AG09309 (cell line): Measurements from ENCODE around the gene EVPL.

ENCODE experiments used
- DNase-seq: peaks from one replicate; pipeline ENCODE4 v3.0.0-alpha.2; 2010; ENCODE audit warnings: low read depth
- H3K4me3 ChIP-seq: 2 replicates; pipeline ENCODE4 v1.5.1; 2011; ENCODE audit warnings: mild to moderate bottlenecking, low read depth, low read length, moderate library complexity; ENCODE audit not compliant: control insufficient read depth
- TF ChIP-seq, protein P1 (sequence below): IDR thresholded peaks from 2 replicates; pipeline ENCODE4 v1.5.1; 2011; ENCODE audit warnings: mild to moderate bottlenecking, low read depth, low read length, inconsistent platforms; ENCODE audit not compliant: insufficient read depth, control insufficient read depth; ENCODE audit errors: missing control alignments

EVPL gene

DNA sequence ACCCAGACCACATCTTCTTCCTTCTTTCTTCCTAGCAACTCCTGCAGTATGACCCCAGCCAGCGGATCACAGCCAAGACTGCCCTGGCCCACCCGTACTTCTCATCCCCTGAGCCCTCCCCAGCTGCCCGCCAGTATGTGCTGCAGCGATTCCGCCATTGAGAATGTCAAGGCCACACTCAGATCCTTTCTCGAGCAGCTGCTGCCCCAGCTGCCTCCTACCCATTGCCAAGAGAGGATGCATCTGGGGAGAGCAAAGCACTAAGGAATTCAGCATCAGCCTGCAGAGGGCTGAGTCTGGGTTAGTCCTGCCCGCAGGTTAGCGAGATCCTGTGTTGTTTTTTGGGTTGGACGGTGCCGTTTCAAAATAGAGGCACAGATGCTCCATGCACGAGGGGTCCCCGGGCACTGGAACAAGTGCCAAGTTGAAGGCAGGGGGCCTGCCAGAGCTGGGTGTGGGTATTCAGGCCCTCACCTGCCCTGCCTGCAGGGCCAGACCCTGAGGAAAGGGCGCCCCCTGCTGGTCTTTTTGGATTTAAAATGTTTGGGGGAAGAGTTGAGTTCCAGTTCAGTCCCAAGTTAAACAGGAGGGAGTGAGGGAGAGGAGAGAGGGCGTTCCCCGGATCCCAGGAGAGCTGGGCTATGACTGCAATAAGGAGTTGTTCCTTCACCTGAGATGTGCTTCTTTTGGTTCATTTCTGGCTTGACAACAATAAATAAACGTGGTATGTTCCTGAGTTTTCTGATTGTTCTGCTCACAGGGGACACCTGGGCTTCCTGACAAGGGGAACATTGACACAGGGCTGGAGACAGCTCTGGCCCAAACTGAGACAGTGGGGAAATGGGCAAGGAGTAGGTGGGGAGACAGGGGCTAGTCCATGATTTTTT is 21.6 kb downstream of the EVPL start:
- H3K4me3 ChIP-seq: no peak overlapping the region
- TF ChIP-seq, protein P1, sequence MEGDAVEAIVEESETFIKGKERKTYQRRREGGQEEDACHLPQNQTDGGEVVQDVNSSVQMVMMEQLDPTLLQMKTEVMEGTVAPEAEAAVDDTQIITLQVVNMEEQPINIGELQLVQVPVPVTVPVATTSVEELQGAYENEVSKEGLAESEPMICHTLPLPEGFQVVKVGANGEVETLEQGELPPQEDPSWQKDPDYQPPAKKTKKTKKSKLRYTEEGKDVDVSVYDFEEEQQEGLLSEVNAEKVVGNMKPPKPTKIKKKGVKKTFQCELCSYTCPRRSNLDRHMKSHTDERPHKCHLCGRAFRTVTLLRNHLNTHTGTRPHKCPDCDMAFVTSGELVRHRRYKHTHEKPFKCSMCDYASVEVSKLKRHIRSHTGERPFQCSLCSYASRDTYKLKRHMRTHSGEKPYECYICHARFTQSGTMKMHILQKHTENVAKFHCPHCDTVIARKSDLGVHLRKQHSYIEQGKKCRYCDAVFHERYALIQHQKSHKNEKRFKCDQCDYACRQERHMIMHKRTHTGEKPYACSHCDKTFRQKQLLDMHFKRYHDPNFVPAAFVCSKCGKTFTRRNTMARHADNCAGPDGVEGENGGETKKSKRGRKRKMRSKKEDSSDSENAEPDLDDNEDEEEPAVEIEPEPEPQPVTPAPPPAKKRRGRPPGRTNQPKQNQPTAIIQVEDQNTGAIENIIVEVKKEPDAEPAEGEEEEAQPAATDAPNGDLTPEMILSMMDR: peak; percentile 71
- DNase-seq: no peak

DNA sequence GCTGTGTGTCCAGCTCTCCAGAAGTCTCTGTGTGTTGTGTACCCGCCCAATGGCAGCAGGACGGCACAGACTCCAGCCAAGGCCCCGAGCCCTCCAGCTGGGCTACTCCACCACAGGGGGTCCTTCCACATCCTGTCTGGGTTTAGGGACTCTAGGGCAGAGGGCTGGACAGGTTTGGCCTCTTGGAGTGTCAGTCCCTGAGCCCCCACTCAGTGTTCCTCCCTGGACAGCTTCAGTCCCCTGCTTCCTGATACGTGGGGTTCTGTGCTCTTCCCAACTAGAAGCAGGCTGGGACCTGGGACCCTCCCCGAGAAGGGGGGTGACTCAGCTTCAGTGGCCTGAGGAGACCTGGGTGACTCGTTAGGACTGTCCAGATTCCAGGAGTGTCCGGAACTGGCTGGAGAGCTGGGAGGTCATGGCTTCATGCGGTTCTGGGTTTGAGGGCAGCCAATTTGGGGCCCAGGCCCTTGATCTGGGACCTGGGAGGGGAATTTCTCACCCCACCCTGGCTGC is 22.3 kb downstream of the EVPL start:
- DNase-seq: no peak

DNA sequence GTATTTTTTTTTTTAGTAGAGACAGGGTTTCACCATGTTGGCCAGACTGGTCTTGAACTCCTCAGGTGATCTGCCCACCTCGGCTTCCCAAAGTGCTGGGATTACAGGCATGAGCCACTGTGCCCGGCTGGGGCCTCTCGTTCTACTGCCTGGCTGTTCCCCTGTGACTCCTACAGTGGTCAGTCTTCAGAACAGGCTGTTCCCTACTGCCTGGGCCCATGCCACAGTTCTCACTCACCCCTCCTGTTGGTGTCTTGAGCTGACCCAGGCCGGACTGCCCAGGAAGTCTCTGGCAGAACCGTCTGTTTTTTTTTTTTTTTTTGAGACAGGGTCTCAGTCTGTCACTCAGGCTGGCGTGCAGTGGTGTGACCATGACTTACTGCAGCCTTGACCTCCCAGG is 23.2 kb downstream of the EVPL start:
- H3K4me3 ChIP-seq: no peak overlapping the region
- no peak for DNase-seq
- TF ChIP-seq, protein P1: no peak

More for the DNA sequence above, 22.3 kb downstream of the EVPL start:
- TF ChIP-seq, protein P1: no peak
- no peak overlapping the region for H3K4me3 ChIP-seq

DNA sequence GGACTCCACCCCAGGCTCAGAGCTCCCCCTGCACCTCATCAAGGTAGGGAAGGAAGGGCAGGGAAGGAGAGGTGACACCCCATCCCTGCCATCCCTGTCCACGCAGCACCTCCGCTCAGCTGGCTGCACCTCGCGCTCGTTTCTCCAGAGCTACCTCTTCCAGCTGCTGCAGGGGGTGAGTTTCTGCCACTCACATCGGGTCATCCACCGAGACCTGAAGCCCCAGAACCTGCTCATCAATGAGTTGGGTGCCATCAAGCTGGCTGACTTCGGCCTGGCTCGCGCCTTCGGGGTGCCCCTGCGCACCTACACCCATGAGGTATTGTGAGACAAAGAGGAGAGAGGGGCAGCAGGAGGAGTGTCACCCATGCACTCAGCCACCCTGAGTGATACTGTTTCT is 25.0 kb downstream of the EVPL start:
- no peak overlapping the region for H3K4me3 ChIP-seq
- DNase-seq: no peak
- TF ChIP-seq, protein P1: no peak

DNA sequence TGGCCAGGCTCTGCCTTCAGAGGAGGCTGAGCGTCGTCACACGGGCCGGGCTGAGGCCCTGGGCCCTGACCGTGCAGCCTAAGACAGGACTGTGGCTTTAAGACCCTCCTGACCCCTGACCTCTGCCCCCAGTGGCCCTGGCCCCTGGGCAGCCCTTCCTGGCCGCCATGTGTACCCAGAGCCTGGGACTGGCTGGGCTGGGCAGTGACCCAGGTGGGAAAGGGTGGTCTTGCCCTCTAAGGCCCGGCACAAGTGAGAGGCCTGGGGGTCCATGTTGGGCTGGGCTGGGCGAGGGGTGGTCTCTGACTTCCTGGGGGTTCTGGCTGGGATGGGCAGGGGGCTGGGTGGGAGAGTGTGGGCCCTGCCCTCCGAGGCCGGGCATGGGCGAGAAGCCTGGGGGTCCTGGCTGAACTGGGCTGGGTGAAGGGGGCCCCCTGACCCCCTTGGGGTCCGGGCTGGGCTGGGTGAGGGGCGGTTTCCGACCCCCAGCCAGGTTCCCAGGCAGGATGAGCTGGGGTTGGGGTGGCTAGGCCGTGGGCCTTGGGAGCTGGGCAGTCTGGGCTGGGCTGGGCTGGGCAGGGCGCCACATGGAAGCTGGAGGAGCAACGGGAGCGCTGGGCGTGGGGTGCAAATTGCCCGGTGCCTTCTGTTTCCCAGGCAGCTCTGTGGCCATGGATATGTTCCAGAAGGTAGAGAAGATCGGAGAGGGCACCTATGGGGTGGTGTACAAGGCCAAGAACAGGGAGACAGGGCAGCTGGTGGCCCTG is 26.2 kb downstream of the EVPL start, which contains the start of gene CDK3:
TSS of gene CDK3 (plus strand) at position 101 of the 767 bp plus-strand sequence. CDS start at position 672, 571 bp downstream.
- no peak for DNase-seq
- TF ChIP-seq, protein P1: no peak
- H3K4me3 ChIP-seq: no peak within 1 kb of the TSS

DNA sequence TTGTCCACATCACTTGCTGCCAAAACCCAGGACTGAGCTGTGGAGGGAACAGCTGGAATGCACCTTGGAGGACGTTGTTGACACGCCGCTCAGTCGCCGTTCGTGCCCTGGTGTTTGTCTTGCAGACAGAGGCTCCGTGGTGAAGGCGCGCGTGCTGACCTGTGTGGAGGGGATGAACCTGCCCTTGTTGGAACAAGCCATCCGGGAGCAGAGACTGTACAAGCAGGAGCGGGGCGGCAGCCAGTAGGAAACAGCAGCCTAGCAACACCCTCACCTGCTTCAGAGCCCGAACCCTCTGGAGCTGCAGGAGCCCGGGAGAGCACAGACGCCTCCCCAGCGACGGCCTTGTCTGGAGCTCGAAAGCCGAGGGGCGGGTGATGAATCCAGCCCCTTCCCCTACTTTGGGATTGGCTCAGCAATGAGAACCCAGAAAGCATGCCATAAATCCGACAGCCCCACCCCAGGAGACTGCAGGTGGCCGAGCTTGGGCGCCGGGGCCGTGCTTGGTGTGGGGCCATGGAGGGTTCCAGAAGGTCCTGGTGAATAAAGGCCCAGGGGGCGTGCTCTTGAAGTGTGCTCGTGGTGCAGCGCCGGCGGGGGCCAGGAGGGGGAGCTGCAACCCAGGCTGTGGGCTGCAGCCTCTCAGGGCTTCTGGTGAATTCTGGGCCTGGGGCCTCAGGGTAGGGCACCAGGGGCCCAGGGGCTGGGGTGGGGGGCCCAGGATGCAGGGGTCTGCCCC is 26.9 kb downstream of the EVPL start:
- TF ChIP-seq, protein P1: peak; percentile 75
- H3K4me3 ChIP-seq: no peak overlapping the region
- DNase-seq: no peak
